ENCODE results near the gene CD72.

CD72 gene, protein sequence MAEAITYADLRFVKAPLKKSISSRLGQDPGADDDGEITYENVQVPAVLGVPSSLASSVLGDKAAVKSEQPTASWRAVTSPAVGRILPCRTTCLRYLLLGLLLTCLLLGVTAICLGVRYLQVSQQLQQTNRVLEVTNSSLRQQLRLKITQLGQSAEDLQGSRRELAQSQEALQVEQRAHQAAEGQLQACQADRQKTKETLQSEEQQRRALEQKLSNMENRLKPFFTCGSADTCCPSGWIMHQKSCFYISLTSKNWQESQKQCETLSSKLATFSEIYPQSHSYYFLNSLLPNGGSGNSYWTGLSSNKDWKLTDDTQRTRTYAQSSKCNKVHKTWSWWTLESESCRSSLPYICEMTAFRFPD

DNA sequence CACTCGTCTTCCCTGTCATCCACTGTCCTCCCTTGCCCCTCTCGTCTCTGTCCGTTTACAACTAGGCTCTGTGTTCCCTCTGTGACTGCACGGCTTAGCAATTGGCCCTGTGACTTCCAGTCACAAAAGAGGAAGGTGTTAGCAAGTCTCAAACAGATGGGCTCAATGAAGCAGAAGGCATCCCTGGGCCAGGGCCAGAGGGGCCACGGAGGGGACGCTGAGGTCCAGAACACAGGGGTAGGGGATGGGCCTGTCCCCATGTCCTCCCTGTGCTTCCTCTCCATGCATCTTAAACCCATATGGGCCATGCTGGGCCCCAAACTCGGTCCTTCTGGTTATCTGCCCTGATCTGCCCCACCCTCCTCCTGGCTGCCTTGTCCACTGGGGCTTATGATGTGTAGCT is at the start of gene CD72:
Gene CD72 (minus strand): TSS at position 89 of the 403 bp plus-strand sequence. CDS start 110 bp downstream, outside the sequence.
- H3K4me3 ChIP-seq (ENCODE audit: low read depth, low read length), result peak within 1 kb of the TSS; percentile 42; the same call in 1 of the 2 replicates
- H3K79me2 ChIP-seq (ENCODE audit: control insufficient read depth, insufficient read depth, low read length, unreplicated experiment), result no peaks in the 10 kb centered on the region
- H3K27ac ChIP-seq (ENCODE audit: low read depth, low read length), result no peak within 1 kb of the TSS
- H3K27me3 ChIP-seq (ENCODE audit: insufficient read depth, low read length), result peaks cover 37% of the 10 kb centered on the region
- peak within 1 kb of the TSS; percentile 4 for H2AFZ ChIP-seq (ENCODE audit: low read length, unreplicated experiment)
- no peaks in the 10 kb centered on the region for H3K4me1 ChIP-seq (ENCODE audit: control insufficient read depth, insufficient read depth, low read length, unreplicated experiment)
- no peaks in the 10 kb centered on the region for H3K36me3 ChIP-seq (ENCODE audit: insufficient read depth, low read length)

DNA sequence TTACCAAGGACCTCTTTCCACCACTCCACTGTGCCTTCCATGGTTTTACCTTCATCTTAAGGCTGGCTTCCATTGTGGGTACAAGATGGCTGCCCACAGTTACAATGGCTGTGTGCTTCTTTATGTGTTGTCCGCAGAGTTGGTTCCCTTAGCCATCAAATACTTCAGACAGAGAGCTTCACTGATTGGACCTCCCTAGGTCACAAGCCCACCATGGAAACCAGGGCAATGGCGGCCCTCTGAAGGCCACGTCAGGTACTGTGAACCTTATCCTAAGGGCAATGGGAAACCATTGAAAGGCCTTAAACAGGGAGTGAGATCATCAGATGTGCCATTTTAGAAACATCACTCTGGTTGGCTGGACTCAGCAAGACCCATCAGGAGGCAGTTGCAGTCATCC is 49.7 kb upstream of the CD72 start:
- no peak overlapping the region for H3K4me3 ChIP-seq (ENCODE audit: low read depth, low read length)
- peaks cover 34% of the 10 kb centered on the region for H3K4me1 ChIP-seq (ENCODE audit: control insufficient read depth, insufficient read depth, low read length, unreplicated experiment)
- no peaks in the 10 kb centered on the region for H3K36me3 ChIP-seq (ENCODE audit: insufficient read depth, low read length)
- no peak overlapping the region for H2AFZ ChIP-seq (ENCODE audit: low read length, unreplicated experiment)
- H3K79me2 ChIP-seq (ENCODE audit: control insufficient read depth, insufficient read depth, low read length, unreplicated experiment), result peaks cover 13% of the 10 kb centered on the region
- H3K27ac ChIP-seq (ENCODE audit: low read depth, low read length), result no peak overlapping the region
- H3K27me3 ChIP-seq (ENCODE audit: insufficient read depth, low read length), result no peaks in the 10 kb centered on the region

DNA sequence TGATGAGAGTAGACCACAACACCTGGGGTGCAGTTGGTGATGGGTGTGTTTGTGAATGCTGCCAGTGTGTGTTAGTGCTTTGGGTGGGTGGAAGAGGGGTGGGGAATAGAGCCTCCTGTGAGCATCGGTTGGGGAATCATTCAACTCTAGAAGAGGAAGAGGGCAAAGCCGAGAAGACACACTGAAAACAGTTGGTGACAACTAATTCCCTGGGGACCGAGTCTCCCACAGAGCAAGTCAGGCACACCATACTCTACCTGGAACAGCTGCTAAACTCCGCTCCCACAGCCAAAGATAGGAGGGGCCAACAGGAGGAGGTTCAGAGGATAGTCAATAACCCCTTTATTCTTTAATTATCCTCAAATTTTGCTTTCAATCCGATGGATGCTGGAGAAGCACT is 48.3 kb upstream of the CD72 start:
- Histone ChIP-seq H3K4me3 (ENCODE audit: low read depth, low read length) (no peak overlapping the region), H3K27me3 (ENCODE audit: insufficient read depth, low read length) (no peaks in the 10 kb centered on the region), H3K27ac (ENCODE audit: low read depth, low read length) (no peak overlapping the region), H3K79me2 (ENCODE audit: control insufficient read depth, insufficient read depth, low read length, unreplicated experiment) (peaks cover 15% of the 10 kb centered on the region), H3K4me1 (ENCODE audit: control insufficient read depth, insufficient read depth, low read length, unreplicated experiment) (peaks cover 45% of the 10 kb centered on the region), H2AFZ (ENCODE audit: low read length, unreplicated experiment) (no peak overlapping the region), H3K36me3 (ENCODE audit: insufficient read depth, low read length) (no peaks in the 10 kb centered on the region)

DNA sequence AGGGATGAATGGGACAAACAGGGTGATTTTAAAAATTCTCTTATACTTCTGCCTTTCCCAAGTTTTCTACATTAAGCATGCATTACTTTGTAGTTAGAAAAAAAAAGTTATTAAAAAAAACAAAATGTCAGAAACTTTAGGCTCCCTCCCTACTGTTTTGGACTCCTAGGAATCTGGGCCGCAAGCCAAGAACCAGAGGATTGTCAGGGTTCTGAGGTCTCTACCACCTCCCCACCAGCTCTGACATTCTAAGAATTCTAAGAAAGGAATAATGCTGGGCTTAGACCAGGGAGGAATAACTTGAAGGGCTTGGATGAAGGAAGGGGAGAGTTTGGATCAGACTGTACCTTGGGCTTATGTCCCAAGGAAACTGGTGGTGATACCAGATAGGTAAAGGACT is 47.8 kb upstream of the CD72 start:
- Histone ChIP-seq H3K27ac (ENCODE audit: low read depth, low read length) (no peak overlapping the region), H2AFZ (ENCODE audit: low read length, unreplicated experiment) (no peak overlapping the region), H3K4me1 (ENCODE audit: control insufficient read depth, insufficient read depth, low read length, unreplicated experiment) (peaks cover 49% of the 10 kb centered on the region), H3K4me3 (ENCODE audit: low read depth, low read length) (no peak overlapping the region), H3K27me3 (ENCODE audit: insufficient read depth, low read length) (no peaks in the 10 kb centered on the region), H3K79me2 (ENCODE audit: control insufficient read depth, insufficient read depth, low read length, unreplicated experiment) (peaks cover 18% of the 10 kb centered on the region), H3K36me3 (ENCODE audit: insufficient read depth, low read length) (no peaks in the 10 kb centered on the region)

DNA sequence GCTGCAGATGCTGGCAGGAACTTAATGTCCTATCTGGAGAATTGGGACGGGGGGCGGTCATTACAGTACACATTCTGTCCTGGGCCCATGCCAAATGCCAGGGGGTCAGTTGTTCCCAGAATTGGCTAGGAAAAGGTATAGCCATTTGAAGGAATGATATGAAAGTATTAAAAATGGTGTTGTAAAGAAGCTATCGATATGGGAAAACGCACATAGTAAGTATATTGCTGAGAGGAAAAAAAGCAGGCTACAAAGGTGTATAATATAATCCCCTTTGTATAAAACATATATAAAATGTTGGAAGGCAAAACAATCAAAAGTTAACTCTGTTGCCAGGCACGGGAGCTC is 47.2 kb upstream of the CD72 start:
- 0 out of 2 replicates have a peak, but pooled peaks cover 3% of the 10 kb centered on the region for H3K36me3 ChIP-seq (ENCODE audit: insufficient read depth, low read length)
- peaks cover 55% of the 10 kb centered on the region for H3K4me1 ChIP-seq (ENCODE audit: control insufficient read depth, insufficient read depth, low read length, unreplicated experiment)
- H3K27ac ChIP-seq (ENCODE audit: low read depth, low read length), result no peak overlapping the region
- peak overlapping the region; percentile 52 for H2AFZ ChIP-seq (ENCODE audit: low read length, unreplicated experiment)
- H3K4me3 ChIP-seq (ENCODE audit: low read depth, low read length), result peak overlapping the region; percentile 81
- peaks cover 24% of the 10 kb centered on the region for H3K79me2 ChIP-seq (ENCODE audit: control insufficient read depth, insufficient read depth, low read length, unreplicated experiment)
- H3K27me3 ChIP-seq (ENCODE audit: insufficient read depth, low read length), result no peaks in the 10 kb centered on the region

DNA sequence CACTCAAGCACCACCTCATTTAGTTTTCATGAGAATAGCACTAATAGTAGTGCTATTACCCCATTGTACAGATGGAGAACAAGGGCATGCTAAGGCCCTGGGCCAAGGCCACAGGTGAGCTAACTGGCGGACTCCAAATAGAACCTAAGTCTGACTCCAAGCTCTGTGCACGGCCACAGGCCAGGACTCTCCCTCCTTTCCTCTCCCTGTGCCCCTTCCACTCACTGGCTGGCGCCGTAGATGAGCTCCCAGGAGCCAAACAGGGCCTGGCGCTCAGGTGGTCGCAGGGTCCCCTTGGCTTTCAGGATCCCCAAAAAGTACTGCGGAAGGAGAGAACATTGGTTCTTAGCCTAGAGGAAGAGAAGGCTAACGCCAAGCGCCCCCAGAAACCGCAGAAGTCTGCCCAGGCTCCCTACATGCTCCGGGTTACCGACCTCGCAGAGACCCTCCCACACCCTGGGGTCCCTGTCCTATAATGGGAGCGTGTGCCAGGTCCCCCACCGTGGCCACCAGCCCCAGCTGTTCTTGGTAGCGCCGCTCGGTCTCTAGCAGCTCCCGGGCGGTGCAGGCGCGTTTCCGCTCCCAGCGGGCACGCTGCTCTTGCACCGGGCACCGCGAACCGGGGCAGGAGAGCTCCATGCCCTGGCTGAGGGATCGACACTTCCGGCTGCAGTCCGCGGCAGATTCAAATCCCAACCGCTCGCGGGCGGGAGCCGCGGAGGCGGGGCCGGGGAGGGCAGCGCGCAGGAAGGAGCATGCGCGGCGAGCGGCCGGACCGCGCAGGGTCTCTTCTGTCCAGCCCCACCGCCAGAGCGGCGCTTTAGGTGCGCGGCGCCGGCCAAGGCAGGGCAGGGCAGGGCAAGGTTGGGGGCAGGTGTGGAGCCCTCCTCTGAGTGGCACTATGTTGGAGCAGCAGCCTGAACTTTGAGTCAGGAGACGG is 46.6 kb upstream of the CD72 start, which contains the start of gene ARHGEF39:
Gene ARHGEF39 (minus strand): TSS at position 665 of the 940 bp plus-strand sequence. CDS start 26 bp downstream, at position 639.
- peak within 1 kb of the TSS; percentile 45 for H3K27ac ChIP-seq (ENCODE audit: low read depth, low read length)
- H3K4me1 ChIP-seq (ENCODE audit: control insufficient read depth, insufficient read depth, low read length, unreplicated experiment), result peaks cover 60% of the 10 kb centered on the region
- 0 out of 2 replicates have a peak, but pooled peaks cover 6% of the 10 kb centered on the region for H3K36me3 ChIP-seq (ENCODE audit: insufficient read depth, low read length)
- peaks cover 29% of the 10 kb centered on the region for H3K79me2 ChIP-seq (ENCODE audit: control insufficient read depth, insufficient read depth, low read length, unreplicated experiment)
- no peaks in the 10 kb centered on the region for H3K27me3 ChIP-seq (ENCODE audit: insufficient read depth, low read length)
- peak within 1 kb of the TSS; percentile 52 for H2AFZ ChIP-seq (ENCODE audit: low read length, unreplicated experiment)
- H3K4me3 ChIP-seq (ENCODE audit: low read depth, low read length), result peak within 1 kb of the TSS; percentile 81

DNA sequence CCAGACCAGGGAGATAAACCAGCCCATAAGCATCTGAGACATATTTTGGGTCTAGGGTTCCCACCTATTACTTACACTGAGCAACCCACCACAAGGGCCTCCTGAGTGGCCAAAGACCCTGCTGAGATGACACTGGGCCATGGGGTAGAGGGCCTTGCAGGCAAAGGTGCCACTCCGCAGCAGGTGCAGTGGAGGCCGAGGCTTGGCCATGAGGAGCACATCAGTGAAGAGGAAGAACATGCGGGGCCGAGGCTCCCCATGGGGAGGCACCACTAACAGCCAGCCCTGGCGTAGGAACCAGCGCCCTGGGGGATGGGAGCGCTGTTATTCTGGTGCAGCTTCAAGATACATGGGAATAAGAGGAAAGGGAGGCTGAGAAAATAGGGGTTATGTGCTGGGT is 44.2 kb upstream of the CD72 start:
- 0 out of 2 replicates have a peak, but pooled peaks cover 6% of the 10 kb centered on the region for H3K36me3 ChIP-seq (ENCODE audit: insufficient read depth, low read length)
- H3K79me2 ChIP-seq (ENCODE audit: control insufficient read depth, insufficient read depth, low read length, unreplicated experiment), result peaks cover 29% of the 10 kb centered on the region
- H3K4me3 ChIP-seq (ENCODE audit: low read depth, low read length), result no peak overlapping the region
- peak overlapping the region; percentile 99; the same call in 1 of the 2 replicates for H3K27ac ChIP-seq (ENCODE audit: low read depth, low read length)
- H2AFZ ChIP-seq (ENCODE audit: low read length, unreplicated experiment), result no peak overlapping the region
- peaks cover 63% of the 10 kb centered on the region for H3K4me1 ChIP-seq (ENCODE audit: control insufficient read depth, insufficient read depth, low read length, unreplicated experiment)
- H3K27me3 ChIP-seq (ENCODE audit: insufficient read depth, low read length), result no peaks in the 10 kb centered on the region

DNA sequence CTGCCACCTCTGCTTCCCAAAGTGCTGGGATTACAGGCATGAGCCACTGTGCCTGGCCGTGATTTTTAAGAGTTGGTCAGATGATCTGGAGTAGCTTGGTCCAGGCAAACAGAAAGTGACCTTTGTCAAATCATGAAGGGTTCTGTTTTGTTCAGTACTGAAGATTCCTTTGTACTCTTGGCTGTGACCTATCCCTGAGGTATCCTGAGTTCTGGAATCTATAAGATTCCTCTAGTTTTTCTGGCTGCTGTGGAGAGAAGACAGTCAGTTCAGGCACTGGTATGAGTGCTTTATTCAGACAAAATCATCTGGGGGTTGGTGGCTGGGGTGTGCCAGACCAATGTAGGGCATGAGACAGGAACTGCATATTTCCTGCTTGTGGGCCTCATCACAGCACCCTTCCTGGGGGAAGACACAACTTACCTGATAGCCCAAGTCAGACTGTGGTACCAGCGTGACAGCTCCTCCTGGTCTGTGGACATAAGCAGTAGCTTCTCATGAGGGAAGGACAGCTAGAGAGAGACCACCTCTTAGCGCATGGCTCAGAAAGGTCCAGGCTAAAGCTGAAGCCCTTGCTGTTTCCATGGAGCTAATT is 43.6 kb upstream of the CD72 start:
- Histone ChIP-seq H3K79me2 (ENCODE audit: control insufficient read depth, insufficient read depth, low read length, unreplicated experiment) (peaks cover 29% of the 10 kb centered on the region), H2AFZ (ENCODE audit: low read length, unreplicated experiment) (no peak overlapping the region), H3K36me3 (ENCODE audit: insufficient read depth, low read length) (0 out of 2 replicates have a peak, but pooled peaks cover 6% of the 10 kb centered on the region), H3K27me3 (ENCODE audit: insufficient read depth, low read length) (no peaks in the 10 kb centered on the region), H3K27ac (ENCODE audit: low read depth, low read length) (peak overlapping the region; percentile 99), H3K4me1 (ENCODE audit: control insufficient read depth, insufficient read depth, low read length, unreplicated experiment) (peaks cover 69% of the 10 kb centered on the region), H3K4me3 (ENCODE audit: low read depth, low read length) (no peak overlapping the region)

DNA sequence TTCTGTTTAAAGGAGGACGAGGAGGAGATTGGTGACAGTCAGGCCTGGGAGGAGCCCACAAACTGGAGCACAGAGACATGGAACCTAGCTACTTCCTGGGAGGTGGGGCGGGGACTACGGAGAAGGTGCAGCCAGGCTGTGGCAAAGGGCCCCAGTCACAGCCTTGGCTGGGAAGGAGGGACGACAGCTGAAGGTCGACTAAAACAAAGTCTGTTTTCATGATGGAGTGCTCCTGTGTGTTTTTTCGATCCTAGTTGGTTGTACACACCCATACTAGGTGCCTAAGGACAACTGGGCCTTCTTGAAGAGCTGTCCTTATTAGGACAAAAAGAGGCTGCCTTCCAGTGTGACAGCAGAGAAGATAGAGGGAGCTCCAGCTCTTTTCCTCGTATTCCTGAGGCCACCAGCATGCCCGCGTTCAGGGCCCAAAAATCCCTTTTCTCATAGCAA is 42.8 kb upstream of the CD72 start:
- Histone ChIP-seq H2AFZ (ENCODE audit: low read length, unreplicated experiment) (no peak overlapping the region), H3K4me3 (ENCODE audit: low read depth, low read length) (no peak overlapping the region), H3K4me1 (ENCODE audit: control insufficient read depth, insufficient read depth, low read length, unreplicated experiment) (peaks cover 65% of the 10 kb centered on the region), H3K27me3 (ENCODE audit: insufficient read depth, low read length) (no peaks in the 10 kb centered on the region), H3K36me3 (ENCODE audit: insufficient read depth, low read length) (0 out of 2 replicates have a peak, but pooled peaks cover 6% of the 10 kb centered on the region), H3K27ac (ENCODE audit: low read depth, low read length) (peak overlapping the region; percentile 99), H3K79me2 (ENCODE audit: control insufficient read depth, insufficient read depth, low read length, unreplicated experiment) (peaks cover 29% of the 10 kb centered on the region)

DNA sequence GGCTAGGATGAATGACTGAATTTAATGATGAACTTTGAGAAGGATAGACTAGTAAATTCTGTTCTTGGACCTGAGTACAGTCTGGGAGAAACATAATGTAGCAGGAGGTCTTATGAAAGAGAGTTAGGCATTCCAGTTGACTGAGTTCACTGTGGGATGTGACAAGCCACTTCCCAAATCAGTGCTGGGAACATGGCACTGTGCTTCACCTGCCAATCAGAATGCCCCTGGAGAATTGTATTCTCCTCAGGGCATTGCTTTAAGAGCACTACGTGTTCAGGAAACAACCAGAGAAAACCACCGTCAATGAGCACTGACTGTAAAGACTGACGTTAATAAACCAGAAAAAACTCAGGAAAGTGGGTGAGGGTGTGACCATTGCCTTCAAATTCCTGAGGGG is 41.1 kb upstream of the CD72 start:
- Histone ChIP-seq H2AFZ (ENCODE audit: low read length, unreplicated experiment) (no peak overlapping the region), H3K4me1 (ENCODE audit: control insufficient read depth, insufficient read depth, low read length, unreplicated experiment) (peaks cover 55% of the 10 kb centered on the region), H3K27me3 (ENCODE audit: insufficient read depth, low read length) (no peaks in the 10 kb centered on the region), H3K4me3 (ENCODE audit: low read depth, low read length) (peak overlapping the region; percentile 87), H3K27ac (ENCODE audit: low read depth, low read length) (peak overlapping the region; percentile 99), H3K36me3 (ENCODE audit: insufficient read depth, low read length) (0 out of 2 replicates have a peak, but pooled peaks cover 6% of the 10 kb centered on the region), H3K79me2 (ENCODE audit: control insufficient read depth, insufficient read depth, low read length, unreplicated experiment) (peaks cover 24% of the 10 kb centered on the region)

Measured in ACC112 (cell line).